HepG2 (cell line): Measurements from ENCODE around the gene DENND2A. TPM values are rescaled to one million over a fixed set of nuclear protein-coding genes. Genes with fewer than 3 reads are reported as not detected.
"Not testable (repeated sequence)": the region's sequence is repeated elsewhere in the genome, so short reads cannot be mapped to it uniquely, and the experiment has no call there.

ENCODE experiments used
- ATAC-seq: fragments of 200-7000 bp; cut with Tn5 transposase; 3 replicates; pipeline ENCODE4 v1.9.1; 2020; ENCODE audit warnings: mild to moderate bottlenecking, moderate library complexity
- BruUV-seq: library from RNA; stranded (reverse); fragments of 400-500 nt; replicated peaks from 2 replicates; lab custom pipeline; 2021; lab: Mats Ljungman, UMichigan
- CTCF ChIA-PET: fragments of 300-600 bp; formaldehyde crosslinking; extraction: SDS; loops from one replicate; lab custom pipeline; 2021; ENCODE audit warnings: low total read pairs, inconsistent platforms, low intra/inter-chr PET ratio; lab: Yijun Ruan, JAX
- POLR2A ChIA-PET: fragments of 350-600 bp; sonication (Branson Sonifier 250); formaldehyde crosslinking; loops from one replicate; lab custom pipeline; 2020; ENCODE audit warnings: antibody characterized with exemption, inconsistent platforms; lab: Yijun Ruan, JAX
- DNase-seq: peaks from one replicate; pipeline ENCODE4 v3.0.0-alpha.2; 2015; ENCODE audit warnings: low spot score
- FAIRE-seq: peaks from 3 replicates; lab custom pipeline; 2011; peaks lifted over from hg19 to GRCh38; lab: Jason Lieb, UNC
- H2AFZ ChIP-seq: one replicate; pipeline ENCODE4 v1.6.1; 2011; ENCODE audit warnings: low read length, inconsistent platforms
- H3K27ac ChIP-seq: fragments of 300-600 bp; 3 replicates; pipeline ENCODE4 v1.8.0; 2011; ENCODE audit warnings: mixed run types, mild to moderate bottlenecking, mixed read lengths, low read length, inconsistent platforms; ENCODE audit not compliant: insufficient read depth; ENCODE audit errors: extremely low read length
- H3K27me3 ChIP-seq, 2 experiments: fragments of 200-600 bp in 1 of 2; 2 replicates in 1 of 2; 3 replicates in 1 of 2; pipeline versions ENCODE4 v1.6.0 to v1.8.0; 2011; ENCODE audit warnings: low read length in 2 of 2, mild to moderate bottlenecking in 2 of 2, moderate library complexity in 2 of 2, inconsistent platforms in 1 of 2; ENCODE audit not compliant: insufficient read depth in 2 of 2, control insufficient read depth in 1 of 2
- H3K36me3 ChIP-seq, 2 experiments: fragments of 200-600 bp in 1 of 2; replicated peaks in 1 of 2; 2 replicates in 1 of 2; 3 replicates in 1 of 2; pipeline versions ENCODE4 v1.5.1 to v1.8.0; 2011; ENCODE audit warnings: low read length in 2 of 2, inconsistent platforms in 1 of 2; ENCODE audit not compliant: insufficient read depth in 2 of 2, control insufficient read depth in 1 of 2
- H3K4me1 ChIP-seq: 2 replicates; pipeline ENCODE4 v1.5.1; 2012; ENCODE audit warnings: low read length, inconsistent platforms; ENCODE audit not compliant: insufficient read depth
- H3K4me2 ChIP-seq: 2 replicates; pipeline ENCODE4 v1.6.0; 2011; ENCODE audit warnings: low read depth, low read length, inconsistent platforms
- H3K4me3 ChIP-seq, 3 experiments: fragments of 200-600 bp in 1 of 3; sonication (generic), shearing (Covaris generic) in 1 of 3; replicated peaks in 1 of 3; 2 replicates each; pipeline ENCODE4 v1.5.1; 2011 to 2016; ENCODE audit warnings: low read length in 3 of 3, inconsistent platforms in 2 of 3, low read depth in 2 of 3, mild to moderate bottlenecking in 2 of 3, control low read depth in 1 of 3, mixed read lengths in 1 of 3; ENCODE audit not compliant: insufficient read depth in 1 of 3
- H3K79me2 ChIP-seq: one replicate; pipeline ENCODE4 v1.6.1; 2011; ENCODE audit warnings: low read length, inconsistent platforms; ENCODE audit not compliant: insufficient read depth
- H3K9ac ChIP-seq: 2 replicates; pipeline ENCODE4 v1.6.0; 2011; ENCODE audit warnings: mild to moderate bottlenecking, low read depth, low read length, inconsistent platforms; ENCODE audit not compliant: insufficient read depth
- H3K9me3 ChIP-seq: 2 replicates; pipeline ENCODE4 v1.5.1; 2012; ENCODE audit warnings: mild to moderate bottlenecking, low read length
- H4K20me1 ChIP-seq: 2 replicates; pipeline ENCODE4 v1.6.0; 2011; ENCODE audit warnings: inconsistent platforms, mild to moderate bottlenecking, low read length, moderate library complexity; ENCODE audit not compliant: insufficient read depth
- POGZ ChIP-seq: sonication (generic); formaldehyde crosslinking; IDR thresholded peaks from 2 replicates; pipeline ENCODE4 v1.4.0; 2020; ENCODE audit warnings: mild to moderate bottlenecking, missing genetic modification reagents
- WGBS: methylation state at CpG from one replicate; pipeline ENCODE4 v1.1.6; 2017; ENCODE audit warnings: low lambda C conversion rate; 5-methylcytosine and 5-hydroxymethylcytosine counted together
- in situ Hi-C: cut with HindIII; loops from 2 replicates; pipeline ENCODE4 v1.10.0; 2017; ENCODE audit warnings: low pct_unique_long_range_greater_than_20kb; ENCODE audit not compliant: extremely low pct_ligation_motif_present
- intact Hi-C: fragments of 100-400 bp; cut with micrococcal nuclease; formaldehyde crosslinking; loops from one replicate; pipeline ENCODE4 v1.10.0; 2022; ENCODE audit not compliant: unreplicated experiment
- polyA plus RNA-seq, 8 experiments: library from polyadenylated mRNA; depleted of rRNA in 3 of 8; stranded (reverse) in 7 of 8; unstranded in 1 of 8; fragments of >200 nt; fragmentation: Illumina TruSeq in 4 of 8; extraction: Trizol in 4 of 8; gene quantifications; 2 replicates each; pipeline versions ENCODE4 v1.2.1 to v1.2.3, GENCODE V29; 2011 to 2016; ENCODE audit warnings: low read depth in 4 of 8, missing spikeins in 1 of 8, mixed read lengths in 1 of 8; ENCODE audit not compliant: insufficient read depth in 1 of 8
- total RNA-seq, 5 experiments: library from RNA; depleted of rRNA; stranded (reverse); fragments of >200 nt; fragmentation: Illumina TruSeq; extraction: Trizol; gene quantifications; 2 replicates each; pipeline ENCODE4 v1.2.3, GENCODE V29; 2016; ENCODE audit warnings: low read depth in 1 of 5

Gene DENND2A
- total and polyA plus RNA-seq, 2 of the 13 experiments (the other 11 are each of a cell fraction or from before 2014, with no cell fraction given): not detected

DNA sequence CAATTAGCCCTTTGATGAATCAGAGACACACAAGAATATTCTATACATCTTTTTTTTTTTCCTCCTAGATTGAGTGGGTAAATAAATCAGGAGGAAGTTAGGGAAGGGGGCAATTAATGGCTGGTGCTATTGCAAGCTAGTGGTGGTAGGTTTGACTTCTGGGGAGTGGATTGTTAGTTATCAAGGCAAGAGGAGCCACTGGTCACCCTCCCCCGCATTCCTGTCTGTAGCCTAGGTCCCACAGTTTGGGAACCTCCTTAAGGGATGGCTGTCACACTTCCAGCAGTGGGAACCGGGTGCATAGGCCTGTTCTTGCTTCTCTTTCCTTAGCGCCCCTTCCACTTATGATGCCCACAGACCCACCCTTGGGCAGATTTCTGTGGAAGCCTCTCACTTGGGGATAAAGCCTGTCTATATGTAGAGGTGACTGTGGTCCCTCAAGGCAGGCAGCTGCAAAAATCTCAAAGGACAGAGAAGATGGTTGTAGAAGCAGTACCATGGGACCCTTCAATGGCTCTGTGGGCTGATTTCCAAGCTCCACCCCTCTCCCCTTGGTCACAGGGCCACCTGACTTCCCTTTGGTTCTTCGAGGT is 29.8 kb upstream of the DENND2A start:
- Histone ChIP-seq H3K27ac (no peak overlapping the region), H3K4me3 (no peak overlapping the region), H3K36me3 (no peaks in the 10 kb centered on the region), H3K4me2 (no peak overlapping the region), H2AFZ (no peak overlapping the region), H3K79me2 (no peaks in the 10 kb centered on the region), H3K9ac (no peak overlapping the region), H4K20me1 (no peaks in the 10 kb centered on the region), H3K9me3 (no peaks in the 10 kb centered on the region), H3K4me1 (peaks cover 16% of the 10 kb centered on the region), H3K27me3 (peaks cover 0 to 10% of the 10 kb centered on the region in 2 experiments; a peak in 1 of 5 replicates)
- ChIA-PET CTCF (no interaction called here), POLR2A (no interaction called here)
- ATAC-seq: no peak
- no peak for FAIRE-seq
- TF ChIP-seq POGZ (CRISPR knock-in tag): no peak
- in situ Hi-C loops (no loop called here), intact Hi-C loops (no loop called here)
- 32% methylated on average over 3 of the region's 4 CpGs for WGBS
- no TSS peak for BruUV-seq
- DNase-seq: no peak

GRCh38 chr7:140669862-140670261 is 29.2 kb upstream of the DENND2A start:
- H3K79me2 ChIP-seq, H3K9ac ChIP-seq, in situ Hi-C loops, H4K20me1 ChIP-seq, H3K36me3 ChIP-seq, ATAC-seq, H3K27ac ChIP-seq, H3K4me2 ChIP-seq, BruUV-seq, intact Hi-C loops, H3K9me3 ChIP-seq, DNase-seq, H3K27me3 ChIP-seq, POLR2A ChIA-PET, H3K4me3 ChIP-seq, H2AFZ ChIP-seq, FAIRE-seq, CTCF ChIA-PET: not testable (repeated sequence)
- H3K4me1 ChIP-seq: peaks cover 16% of the 10 kb centered on the region
- 34% methylated on average over 7 of the region's 10 CpGs for WGBS
